HCT116 (cell line): Measurements from ENCODE around the gene ZFYVE16. TPM values are rescaled to one million over a fixed set of nuclear protein-coding genes. Genes with fewer than 3 reads are reported as not detected.

Source experiments
- ATAC-seq: fragments of 200-7000 bp; cut with Tn5 transposase; 2 replicates; pipeline ENCODE4 v1.9.1; 2020; ENCODE audit warnings: mild to moderate bottlenecking, moderate library complexity
- BruUV-seq: library from RNA; stranded (reverse); fragments of 400-500 nt; replicated peaks from 2 replicates; lab custom pipeline; 2021; lab: Mats Ljungman, UMichigan
- CTCF ChIA-PET: fragments of 300-600 bp; sonication (Branson Sonifier 250); formaldehyde crosslinking; loops from one replicate; lab custom pipeline; 2021; ENCODE audit warnings: antibody characterized with exemption; lab: Charles Lee
- POLR2A ChIA-PET: fragments of 300-600, 350-600 bp; sonication (Branson Sonifier 250); formaldehyde crosslinking; loops from one replicate; lab custom pipeline; 2021; ENCODE audit warnings: antibody characterized with exemption; lab: Charles Lee
- RAD21 ChIA-PET, 2 experiments: fragments of 300-600 bp; sonication (Branson Sonifier 250); formaldehyde crosslinking; loops; one replicate each; lab custom pipeline; 2023; ENCODE audit warnings: low total read pairs in 2 of 2; ENCODE audit not compliant: uncharacterized antibody in 2 of 2, unreplicated experiment in 2 of 2, low non-redundant PET in 1 of 2; lab: Charles Lee
- DNase-seq: peaks from one replicate; pipeline ENCODE4 v3.0.0-alpha.2; 2010; ENCODE audit warnings: low read depth, low spot score
- H2AFZ ChIP-seq: fragments of 200-600 bp; shearing (Covaris generic), sonication (generic); 2 replicates; pipeline ENCODE4 v1.6.1; 2017; ENCODE audit warnings: low read depth, mixed run types, mixed read lengths, antibody characterized with exemption, low read length; ENCODE audit not compliant: poor library complexity, severe bottlenecking
- H3K27ac ChIP-seq: 2 replicates; pipeline ENCODE4 v1.5.1; 2012; ENCODE audit warnings: low read depth, low read length
- H3K27me3 ChIP-seq: fragments of 200-600 bp; sonication (generic); 2 replicates; pipeline ENCODE4 v1.6.1; 2016; ENCODE audit warnings: mixed run types, low read length, mixed read lengths; ENCODE audit not compliant: insufficient read depth
- H3K36me3 ChIP-seq, 2 experiments: fragments of 200-500 bp in 1 of 2; fragments of 200-600 bp in 1 of 2; sonication (Bioruptor generic) in 1 of 2; sonication (generic) in 1 of 2; 2 replicates each; pipeline versions ENCODE4 v1.5.1 to v1.6.1; 2014 to 2016; ENCODE audit warnings: low read length in 2 of 2, inconsistent platforms in 1 of 2, mixed read lengths in 1 of 2, mixed run types in 1 of 2; ENCODE audit not compliant: insufficient read depth in 2 of 2, control insufficient read depth in 1 of 2
- H3K4me1 ChIP-seq, 2 experiments: fragments of 200-600 bp in 1 of 2; sonication (generic) in 1 of 2; 2 replicates each; pipeline versions ENCODE4 v1.5.1 to v1.6.1; 2012 to 2017; ENCODE audit warnings: low read length in 2 of 2, inconsistent platforms in 1 of 2, mild to moderate bottlenecking in 1 of 2, mixed read lengths in 1 of 2, mixed run types in 1 of 2, moderate library complexity in 1 of 2; ENCODE audit not compliant: insufficient read depth in 2 of 2, control insufficient read depth in 1 of 2
- H3K4me2 ChIP-seq: fragments of 200-600 bp; sonication (generic); 2 replicates; pipeline ENCODE4 v1.6.1; 2017; ENCODE audit warnings: mixed run types, low read length, mixed read lengths
- H3K4me3 ChIP-seq, 2 experiments: fragments of 200-600 bp in 1 of 2; sonication (generic) in 1 of 2; replicated peaks in 1 of 2; 2 replicates each; pipeline ENCODE4 v1.5.1; 2011 to 2016; ENCODE audit warnings: low read length in 2 of 2, control low read depth in 1 of 2, low read depth in 1 of 2, mild to moderate bottlenecking in 1 of 2, mixed read lengths in 1 of 2, mixed run types in 1 of 2
- H3K79me2 ChIP-seq: fragments of 200-600 bp; sonication (generic); 2 replicates; pipeline ENCODE4 v1.6.1; 2017; ENCODE audit warnings: mild to moderate bottlenecking, mixed run types, low read length, moderate library complexity, mixed read lengths; ENCODE audit not compliant: insufficient read depth
- H3K9ac ChIP-seq: fragments of 200-600 bp; sonication (generic); 2 replicates; pipeline ENCODE4 v1.6.1; 2016; ENCODE audit warnings: low read length, mixed read lengths
- H3K9me2 ChIP-seq: fragments of 200-600 bp; sonication (generic), shearing (Covaris generic); 2 replicates; pipeline ENCODE4 v1.6.1; 2017; ENCODE audit warnings: mixed run types, mild to moderate bottlenecking, moderate library complexity; ENCODE audit not compliant: insufficient read depth
- H3K9me3 ChIP-seq, 2 experiments: fragments of 200-500 bp in 1 of 2; fragments of 200-600 bp in 1 of 2; sonication (Bioruptor generic) in 1 of 2; sonication (generic) in 1 of 2; 2 replicates each; pipeline ENCODE4 v1.6.1; 2014 to 2017; ENCODE audit warnings: low read length in 2 of 2, mixed read lengths in 2 of 2, inconsistent platforms in 1 of 2, low read depth in 1 of 2, mild to moderate bottlenecking in 1 of 2, mixed run types in 1 of 2, moderate library complexity in 1 of 2; ENCODE audit not compliant: control insufficient read depth in 1 of 2, insufficient read depth in 1 of 2
- H4K20me1 ChIP-seq: fragments of 200-600 bp; sonication (generic), shearing (Covaris generic); 2 replicates; pipeline ENCODE4 v1.6.1; 2017; ENCODE audit warnings: mixed run types, mild to moderate bottlenecking, moderate library complexity; ENCODE audit not compliant: insufficient read depth
- ATF3 ChIP-seq: IDR thresholded peaks from 2 replicates; pipeline ENCODE4 v1.6.1; 2012
- CBX3 ChIP-seq: IDR thresholded peaks from 2 replicates; pipeline ENCODE4 v1.6.1; 2012; ENCODE audit warnings: low read depth
- CEBPB ChIP-seq: IDR thresholded peaks from 2 replicates; pipeline ENCODE4 v1.6.1; 2012; ENCODE audit warnings: low read depth
- EZH2 ChIP-seq: fragments of 200-600 bp; sonication (generic); IDR thresholded peaks from 2 replicates; pipeline ENCODE4 v1.6.1; 2017; ENCODE audit warnings: antibody characterized with exemption, mixed run types
- EZH2phosphoT487 ChIP-seq: fragments of 200-600 bp; IDR thresholded peaks from 2 replicates; pipeline ENCODE4 v1.6.1; 2018; ENCODE audit warnings: antibody characterized with exemption, borderline replicate concordance
- MAX ChIP-seq: IDR thresholded peaks from 2 replicates; pipeline ENCODE4 v1.6.1; 2012
- POLR2AphosphoS5 ChIP-seq: IDR thresholded peaks from 2 replicates; pipeline ENCODE4 v1.6.1; 2011; ENCODE audit warnings: mild to moderate bottlenecking, low read depth, low read length, moderate library complexity
- RAD21 ChIP-seq: IDR thresholded peaks from 2 replicates; pipeline ENCODE4 v1.6.1; 2012; ENCODE audit warnings: low read depth, mild to moderate bottlenecking
- REST ChIP-seq: IDR thresholded peaks from 2 replicates; pipeline ENCODE4 v1.6.1; 2012; ENCODE audit warnings: low read depth
- SRF ChIP-seq: IDR thresholded peaks from 2 replicates; pipeline ENCODE4 v1.6.1; 2012; ENCODE audit warnings: low read depth
- YY1 ChIP-seq: IDR thresholded peaks from 2 replicates; pipeline ENCODE4 v1.6.1; 2011; ENCODE audit warnings: low read length, low read depth, moderate library complexity, mild to moderate bottlenecking; ENCODE audit not compliant: insufficient replicate concordance; ENCODE audit errors: extremely low read depth
- ZBTB33 ChIP-seq: IDR thresholded peaks from 2 replicates; pipeline ENCODE4 v1.6.1; 2011; ENCODE audit warnings: mild to moderate bottlenecking, low read length, moderate library complexity; ENCODE audit not compliant: insufficient replicate concordance; ENCODE audit errors: extremely low read depth
- ZFX ChIP-seq: fragments of 450-650 bp; IDR thresholded peaks from 2 replicates; pipeline ENCODE4 v1.6.1; 2017
- ZNF274 ChIP-seq: fragments of 200-500 bp; sonication (Bioruptor generic); IDR thresholded peaks from 2 replicates; pipeline ENCODE4 v1.6.1; 2014; ENCODE audit warnings: mild to moderate bottlenecking, low read depth, low read length, inconsistent platforms
- intact Hi-C: fragments of 100-400 bp; cut with micrococcal nuclease; formaldehyde crosslinking; loops from 2 replicates; pipeline ENCODE4 v1.10.0; 2022
- total RNA-seq: library from RNA; stranded (reverse); gene quantifications from one replicate; pipeline ENCODE4 v1.2.1, GENCODE V29; 2021; ENCODE audit not compliant: unreplicated experiment

The ZFYVE16 gene
- total RNA-seq, 1 experiment from 2014 or later = 24.2 TPM

- H3K4me2 ChIP-seq = no peak overlapping the region
- H3K4me1 ChIP-seq = no peaks in the 10 kb centered on the region
- no peak overlapping the region for H3K4me3 ChIP-seq
- DNase-seq (no peak), ATAC-seq (no peak)
- no peaks in the 10 kb centered on the region for H4K20me1 ChIP-seq
- no peaks in the 10 kb centered on the region for H3K9me2 ChIP-seq
- TF ChIP-seq ZBTB33 (no peak), RAD21 (no peak), EZH2 (no peak), MAX (no peak), SRF (no peak), CEBPB (no peak), CBX3 (no peak)
- no peaks in the 10 kb centered on the region for H3K79me2 ChIP-seq
- H3K9ac ChIP-seq = no peak overlapping the region
- ChIA-PET POLR2A (no interaction called here), RAD21 (no interaction called here), CTCF (interaction anchor here (1.5 kb wide), 1 partner anchor 31 kb away, joined by 3 read pairs; no protein-coding TSS in a partner anchor)
- H3K36me3 ChIP-seq = no peaks in the 10 kb centered on the region
- no peak overlapping the region for H2AFZ ChIP-seq
- no peaks in the 10 kb centered on the region for H3K9me3 ChIP-seq
- intact Hi-C loops = no loop called here
- no peak overlapping the region for H3K27ac ChIP-seq
- no peaks in the 10 kb centered on the region for H3K27me3 ChIP-seq
- no TSS peak for BruUV-seq
These were observed 31.3 kb upstream of the ZFYVE16 start for GRCh38 chr5:80376557-80376956.

GRCh38 chr5:80382488-80382887, 25.4 kb upstream of the ZFYVE16 start:
- Histone ChIP-seq H3K36me3 (no peaks in the 10 kb centered on the region), H3K9me2 (no peaks in the 10 kb centered on the region), H3K4me3 (no peak overlapping the region), H3K4me1 (no peaks in the 10 kb centered on the region), H3K4me2 (no peak overlapping the region), H3K79me2 (no peaks in the 10 kb centered on the region), H3K27me3 (no peaks in the 10 kb centered on the region), H2AFZ (no peak overlapping the region), H3K27ac (no peak overlapping the region), H4K20me1 (no peaks in the 10 kb centered on the region), H3K9me3 (no peaks in the 10 kb centered on the region), H3K9ac (no peak overlapping the region)
- intact Hi-C loops = no loop called here
- DNase-seq (no peak), ATAC-seq (no peak)
- ChIA-PET CTCF (no interaction called here), RAD21 (no interaction called here), POLR2A (no interaction called here)
- TF ChIP-seq POLR2AphosphoS5 (no peak), SRF (no peak), YY1 (no peak), ZFX (no peak), EZH2phosphoT487 (no peak), ATF3 (no peak), REST (no peak), ZNF274 (no peak), CBX3 (no peak)
- BruUV-seq = no TSS peak
